Kidney (tissue), 14 donors: Measurements from ENCODE around the gene KERA. TPM values are rescaled to one million over a fixed set of nuclear protein-coding genes. Genes with fewer than 3 reads are reported as not detected.

Experiments used
- DNase-seq, 5 donors: peaks; one replicate each; pipeline ENCODE4 v3.0.0-alpha.2; 2013 to 2020
- FAIRE-seq: peaks from 2 replicates; lab custom pipeline; 2012; peaks lifted over from hg19 to GRCh38; lab: Jason Lieb, UNC
- H3K27ac ChIP-seq, 2 donors: one replicate each; pipeline ENCODE4 v1.7.0; 2013; ENCODE audit warnings: low read depth in 2 of 2, low read length in 2 of 2, inconsistent platforms in 1 of 2
- H3K27me3 ChIP-seq: one replicate; pipeline ENCODE4 v1.7.1; 2013; ENCODE audit warnings: low read length, inconsistent platforms; ENCODE audit not compliant: control insufficient read depth, insufficient read depth
- H3K36me3 ChIP-seq, 3 donors: one replicate each; pipeline versions ENCODE4 v1.7.0 to v1.7.1; 2013; ENCODE audit warnings: low read length in 3 of 3, control low read depth in 1 of 3, inconsistent platforms in 1 of 3; ENCODE audit not compliant: insufficient read depth in 3 of 3, control insufficient read depth in 2 of 3
- H3K4me1 ChIP-seq, 3 donors: one replicate each; pipeline versions ENCODE4 v1.7.0 to v1.7.1; 2013; ENCODE audit warnings: low read length in 3 of 3, inconsistent platforms in 1 of 3, low read depth in 1 of 3; ENCODE audit not compliant: control insufficient read depth in 2 of 3, insufficient read depth in 2 of 3
- H3K4me3 ChIP-seq, 3 donors: one replicate each; pipeline versions ENCODE4 v1.7.0 to v1.8.1; 2013; ENCODE audit warnings: low read length in 3 of 3, control low read depth in 1 of 3, inconsistent platforms in 1 of 3
- H3K9ac ChIP-seq, 3 donors: one replicate each; pipeline versions ENCODE4 v1.7.0 to v1.7.1; 2013; ENCODE audit warnings: low read length in 3 of 3, control low read depth in 1 of 3, inconsistent platforms in 1 of 3
- H3K9me3 ChIP-seq, 3 donors: one replicate each; pipeline versions ENCODE4 v1.7.0 to v1.7.1; 2013; ENCODE audit warnings: low read length in 3 of 3, control low read depth in 1 of 3, inconsistent platforms in 1 of 3; ENCODE audit not compliant: control insufficient read depth in 2 of 3, insufficient read depth in 1 of 3
- CTCF ChIP-seq: IDR thresholded peaks from 3 replicates; pipeline ENCODE4 v1.5.1; 2012; ENCODE audit warnings: mild to moderate bottlenecking, moderate library complexity, borderline replicate concordance; ENCODE audit not compliant: insufficient read depth; ENCODE audit errors: extremely low read depth
- intact Hi-C: fragments of 100-400 bp; cut with DNase I; formaldehyde crosslinking; loops from one replicate; pipeline ENCODE4 v1.11.1; 2022
- polyA plus RNA-seq: library from polyadenylated mRNA; stranded (reverse); fragments of 350-450 nt; fragmentation: Illumina TruSeq; extraction: RNeasy Lipid Tissue Mini Kit (QIAGEN cat#74804); gene quantifications from one replicate; pipeline ENCODE4 v1.2.3, GENCODE V29; 2014; ENCODE audit warnings: low read depth, low replicate concordance; ENCODE audit not compliant: insufficient read depth
- total RNA-seq: library from RNA; stranded (reverse); fragmentation: NEBNext Ultra II Directional; extraction: Animal tissue kit (Norgen Biotek cat#: 25700); gene quantifications from one replicate; pipeline ENCODE4 v1.2.1, GENCODE V29; 2021
- donor health status: control.
- donor health status: control.
- donor health status: control.
- donor health status: control.
- donor health status: control.
- donor health status: DM: yes; HTN: yes; CAD: no.
- donor health status: Normal renal cell carcinoma (clear cell type).

Gene KERA
- total and polyA plus RNA-seq, 2 donors from 2014 or later = not detected

GRCh38 chr12:91073426-91073825, 15.6 kb upstream of the KERA start:
- H3K4me3 ChIP-seq = no peak overlapping the region
- peaks cover 0 to 3% (median 0%) of the 10 kb centered on the region in 3 donors for H3K4me1 ChIP-seq
- no peak overlapping the region for H3K9ac ChIP-seq
- H3K9me3 ChIP-seq = no peaks in the 10 kb centered on the region
- intact Hi-C loops = no loop called here
- no peak overlapping the region for H3K27ac ChIP-seq
- TF ChIP-seq CTCF = no peak
- FAIRE-seq = no peak
- H3K36me3 ChIP-seq = no peaks in the 10 kb centered on the region
- DNase-seq = peak in 2 of 5 donors; percentile 19 to 20
- H3K27me3 ChIP-seq = no peaks in the 10 kb centered on the region

- no peaks in the 10 kb centered on the region for H3K9me3 ChIP-seq
- DNase-seq = peak in 2 of 5 donors; percentile 2 to 9
- H3K36me3 ChIP-seq = no peaks in the 10 kb centered on the region
- no peak overlapping the region for H3K27ac ChIP-seq
- no peaks in the 10 kb centered on the region for H3K27me3 ChIP-seq
- no peak overlapping the region for H3K4me3 ChIP-seq
- intact Hi-C loops = no loop called here
- FAIRE-seq = no peak
- peaks cover 0 to 3% (median 0%) of the 10 kb centered on the region in 3 donors for H3K4me1 ChIP-seq
- no peak for TF ChIP-seq CTCF
- no peak overlapping the region for H3K9ac ChIP-seq
These were observed 15.1 kb upstream of the KERA start for GRCh38 chr12:91072931-91073330.

GRCh38 chr12:91070936-91071335, 13.1 kb upstream of the KERA start:
- no peaks in the 10 kb centered on the region for H3K36me3 ChIP-seq
- H3K9me3 ChIP-seq = no peaks in the 10 kb centered on the region
- DNase-seq = no peak
- intact Hi-C loops = no loop called here
- TF ChIP-seq CTCF = no peak
- no peaks in the 10 kb centered on the region for H3K27me3 ChIP-seq
- H3K4me3 ChIP-seq = no peak overlapping the region
- peaks cover 0 to 3% (median 0%) of the 10 kb centered on the region in 3 donors for H3K4me1 ChIP-seq
- no peak overlapping the region for H3K27ac ChIP-seq
- no peak overlapping the region for H3K9ac ChIP-seq
- no peak for FAIRE-seq

GRCh38 chr12:91065396-91065795, 7.6 kb upstream of the KERA start:
- Histone ChIP-seq H3K9ac (no peak overlapping the region), H3K4me3 (no peak overlapping the region), H3K36me3 (no peaks in the 10 kb centered on the region), H3K4me1 (no peaks in the 10 kb centered on the region), H3K9me3 (no peaks in the 10 kb centered on the region), H3K27me3 (no peaks in the 10 kb centered on the region), H3K27ac (no peak overlapping the region)
- FAIRE-seq (no peak), DNase-seq (no peak)
- intact Hi-C loops = no loop called here
- no peak for TF ChIP-seq CTCF
